WTC11 (cell line): ENCODE measurements around the gene JMJD7.

Experiments
- NR3C1 ChIP-seq: sonication (generic); formaldehyde crosslinking; conservative IDR thresholded peaks from 2 replicates; pipeline ENCODE4 v1.8.1; 2023; ENCODE audit warnings: low read depth, mild to moderate bottlenecking, missing genetic modification reagents
- ZNF532 ChIP-seq: fragments of 250-450 bp; sonication (Bioruptor Pico); IDR thresholded peaks from 2 replicates; pipeline ENCODE4 v1.9.0; 2021; ENCODE audit warnings: mild to moderate bottlenecking, borderline replicate concordance
- TF ChIP-seq, protein P1 (sequence below): fragments of 200-600 bp; IDR thresholded peaks from 2 replicates; pipeline ENCODE4 v1.8.0; 2022; ENCODE audit warnings: antibody characterized with exemption

DNA sequence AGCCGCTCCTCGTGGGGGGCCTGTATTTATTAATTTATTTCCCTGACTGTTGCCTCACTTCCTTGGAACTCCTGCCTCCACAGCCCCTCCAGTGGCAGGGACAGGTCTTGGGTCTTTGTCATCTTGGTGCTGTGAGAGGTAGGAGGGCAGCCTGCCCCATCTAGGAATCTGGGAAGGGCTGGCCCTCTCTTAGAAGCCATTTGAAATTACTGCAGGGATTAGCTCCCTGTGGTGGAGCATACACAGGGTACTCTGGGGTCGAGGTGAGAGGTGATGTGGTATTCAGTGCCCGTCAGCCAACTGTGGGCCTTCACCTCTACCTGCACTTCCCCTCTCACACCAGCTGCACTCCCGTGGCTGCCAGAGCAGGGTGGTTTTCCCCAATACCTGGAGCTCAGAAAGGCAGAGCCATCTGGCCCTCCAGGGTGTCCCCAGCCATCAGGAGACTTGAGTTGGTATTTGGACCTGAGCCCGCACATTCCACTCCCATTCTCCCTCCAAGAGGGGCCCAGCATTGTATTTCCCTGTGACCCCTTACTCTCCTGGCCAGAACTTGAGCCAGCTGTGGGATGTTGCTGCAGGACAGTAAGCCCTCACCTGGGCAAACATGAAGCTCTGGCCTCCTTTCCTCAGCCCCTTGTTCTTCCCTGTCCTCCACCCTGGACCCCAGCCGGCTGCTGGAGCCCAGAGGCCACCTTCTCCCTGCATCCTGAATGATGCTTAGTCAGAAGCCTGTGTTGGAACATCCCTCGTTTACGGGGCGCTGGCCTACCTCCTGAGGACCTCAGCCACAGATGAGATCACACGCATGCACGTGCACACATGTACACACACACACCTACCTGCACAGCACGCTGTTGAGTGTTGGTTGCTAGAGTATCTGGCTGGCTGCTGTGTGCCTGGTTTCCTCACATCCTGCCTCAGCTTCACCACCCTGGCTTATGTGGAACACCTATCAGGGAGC is 2.0 kb upstream of the JMJD7 start:
- TF ChIP-seq NR3C1 (CRISPR knock-in tag) (no peak), ZNF532 (CRISPR knock-in tag) (no peak)
- TF ChIP-seq, protein P1, sequence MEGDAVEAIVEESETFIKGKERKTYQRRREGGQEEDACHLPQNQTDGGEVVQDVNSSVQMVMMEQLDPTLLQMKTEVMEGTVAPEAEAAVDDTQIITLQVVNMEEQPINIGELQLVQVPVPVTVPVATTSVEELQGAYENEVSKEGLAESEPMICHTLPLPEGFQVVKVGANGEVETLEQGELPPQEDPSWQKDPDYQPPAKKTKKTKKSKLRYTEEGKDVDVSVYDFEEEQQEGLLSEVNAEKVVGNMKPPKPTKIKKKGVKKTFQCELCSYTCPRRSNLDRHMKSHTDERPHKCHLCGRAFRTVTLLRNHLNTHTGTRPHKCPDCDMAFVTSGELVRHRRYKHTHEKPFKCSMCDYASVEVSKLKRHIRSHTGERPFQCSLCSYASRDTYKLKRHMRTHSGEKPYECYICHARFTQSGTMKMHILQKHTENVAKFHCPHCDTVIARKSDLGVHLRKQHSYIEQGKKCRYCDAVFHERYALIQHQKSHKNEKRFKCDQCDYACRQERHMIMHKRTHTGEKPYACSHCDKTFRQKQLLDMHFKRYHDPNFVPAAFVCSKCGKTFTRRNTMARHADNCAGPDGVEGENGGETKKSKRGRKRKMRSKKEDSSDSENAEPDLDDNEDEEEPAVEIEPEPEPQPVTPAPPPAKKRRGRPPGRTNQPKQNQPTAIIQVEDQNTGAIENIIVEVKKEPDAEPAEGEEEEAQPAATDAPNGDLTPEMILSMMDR = no peak
